GM12873 (cell line): ENCODE data around the gene ULBP2.

Experiments
- CTCF ChIP-seq: IDR thresholded peaks from 2 replicates; pipeline ENCODE4 v1.5.1; 2012; ENCODE audit warnings: low read depth, mild to moderate bottlenecking, moderate library complexity, low read length, control low read depth; ENCODE audit not compliant: insufficient read depth; ENCODE audit errors: missing control alignments

ULBP2 gene

GRCh38 chr6:149913085-149913484, 28.7 kb upstream of the ULBP2 start:
- no peak for TF ChIP-seq CTCF

GRCh38 chr6:149913540-149914240, 28.1 kb upstream of the ULBP2 start:
- TF ChIP-seq CTCF = no peak

GRCh38 chr6:149915970-149916865, 25.6 kb upstream of the ULBP2 start:
- TF ChIP-seq CTCF = no peak

- TF ChIP-seq CTCF = no peak
Measured at GRCh38 chr6:149917679-149918078, 24.1 kb upstream of the ULBP2 start.

- no peak for TF ChIP-seq CTCF
Measured at GRCh38 chr6:149918151-149918905, 23.5 kb upstream of the ULBP2 start.

GRCh38 chr6:149919834-149920225, 22.0 kb upstream of the ULBP2 start:
- no peak for TF ChIP-seq CTCF

GRCh38 chr6:149921361-149921760, 20.5 kb upstream of the ULBP2 start:
- TF ChIP-seq CTCF = no peak
